SK-N-SH (cell line): Measurements from ENCODE around the gene PIP4K2A. TPM values are rescaled to one million over a fixed set of nuclear protein-coding genes. Genes with fewer than 3 reads are reported as not detected.

Experiments used
- CTCF ChIA-PET: fragments of 300-600, 350-600 bp; formaldehyde crosslinking; extraction: SDS; loops from one replicate; lab custom pipeline; 2021; lab: Yijun Ruan, JAX
- POLR2A ChIA-PET: fragments of 350-600 bp; sonication (Branson Sonifier 250); formaldehyde crosslinking; extraction: SDS; loops from one replicate; lab custom pipeline; 2020; ENCODE audit warnings: antibody characterized with exemption, inconsistent platforms; lab: Yijun Ruan, JAX
- DNase-seq: peaks from one replicate; pipeline ENCODE4 v3.0.0; 2012
- H2AFZ ChIP-seq: fragments of 200-600 bp; sonication (generic); 2 replicates; pipeline ENCODE4 v1.8.1; 2016; ENCODE audit warnings: antibody characterized with exemption, mild to moderate bottlenecking, low read depth
- H3F3A ChIP-seq: fragments of 200-600 bp; sonication (generic); replicated peaks from 2 replicates; pipeline ENCODE3; 2016; ENCODE audit warnings: antibody characterized with exemption, mild to moderate bottlenecking; ENCODE audit not compliant: insufficient read depth
- H3K27ac ChIP-seq, 2 experiments: fragments of 200-500 bp in 1 of 2; fragments of 200-600 bp in 1 of 2; sonication (Bioruptor generic) in 1 of 2; sonication (generic), shearing (Covaris generic) in 1 of 2; 2 replicates each; pipeline versions ENCODE4 v1.5.1 to v1.6.1; 2014 to 2016; ENCODE audit warnings: low read depth in 2 of 2, inconsistent platforms in 1 of 2, low read length in 1 of 2, mild to moderate bottlenecking in 1 of 2, mixed read lengths in 1 of 2
- H3K27me3 ChIP-seq: fragments of 200-600 bp; sonication (generic), shearing (Covaris generic); 2 replicates; pipeline ENCODE4 v1.6.1; 2016; ENCODE audit warnings: mixed run types; ENCODE audit not compliant: insufficient read depth
- H3K36me3 ChIP-seq, 2 experiments: fragments of 200-500 bp in 1 of 2; fragments of 200-600 bp in 1 of 2; sonication (Bioruptor generic) in 1 of 2; sonication (generic) in 1 of 2; replicated peaks in 1 of 2; 2 replicates each; pipeline versions ENCODE3 to v1.5.1; 2014 to 2016; ENCODE audit warnings: low read length in 1 of 2, mild to moderate bottlenecking in 1 of 2; ENCODE audit not compliant: insufficient read depth in 2 of 2, control insufficient read depth in 1 of 2
- H3K4me1 ChIP-seq, 2 experiments: fragments of 200-500 bp in 1 of 2; fragments of 200-600 bp in 1 of 2; sonication (Bioruptor generic) in 1 of 2; sonication (generic), shearing (Covaris generic) in 1 of 2; 2 replicates each; pipeline versions ENCODE4 v1.5.1 to v1.6.1; 2014 to 2016; ENCODE audit warnings: low read depth in 1 of 2, low read length in 1 of 2, mixed run types in 1 of 2; ENCODE audit not compliant: insufficient read depth in 2 of 2, control insufficient read depth in 1 of 2
- H3K4me2 ChIP-seq: fragments of 200-600 bp; sonication (generic), shearing (Covaris generic); 2 replicates; pipeline ENCODE4 v1.6.1; 2017; ENCODE audit warnings: mixed run types
- H3K4me3 ChIP-seq, 2 experiments: fragments of 200-500 bp in 1 of 2; fragments of 200-600 bp in 1 of 2; sonication (Bioruptor generic) in 1 of 2; sonication (generic), shearing (Covaris generic) in 1 of 2; 2 replicates each; pipeline versions ENCODE4 v1.5.1 to v1.8.1; 2014 to 2016; ENCODE audit warnings: low read depth in 2 of 2, inconsistent platforms in 1 of 2, low read length in 1 of 2, mild to moderate bottlenecking in 1 of 2, mixed read lengths in 1 of 2, moderate library complexity in 1 of 2
- H3K79me2 ChIP-seq: fragments of 200-600 bp; sonication (generic); 2 replicates; pipeline ENCODE4 v1.8.1; 2017; ENCODE audit warnings: mild to moderate bottlenecking; ENCODE audit not compliant: insufficient read depth
- H3K9ac ChIP-seq: fragments of 200-600 bp; sonication (generic); 2 replicates; pipeline ENCODE4 v1.6.1; 2017; ENCODE audit warnings: mixed run types
- H3K9me2 ChIP-seq: fragments of 200-600 bp; sonication (generic); 2 replicates; pipeline ENCODE4 v1.6.1; 2017; ENCODE audit warnings: mixed run types
- H3K9me3 ChIP-seq: fragments of 200-600 bp; sonication (generic); 2 replicates; pipeline ENCODE4 v1.6.1; 2017; ENCODE audit warnings: mixed run types, mild to moderate bottlenecking, moderate library complexity
- H4K20me1 ChIP-seq: fragments of 200-600 bp; sonication (generic); 2 replicates; pipeline ENCODE4 v1.6.1; 2017; ENCODE audit warnings: mild to moderate bottlenecking, mixed run types; ENCODE audit not compliant: insufficient read depth
- CHD2 ChIP-seq: fragments of 150-350 bp; IDR thresholded peaks from 2 replicates; pipeline ENCODE4 v1.6.1; 2018; ENCODE audit warnings: low read length; ENCODE audit not compliant: partially characterized antibody
- FOXJ3 ChIP-seq: sonication (generic); formaldehyde crosslinking; IDR thresholded peaks from 2 replicates; pipeline ENCODE4 v1.5.1; 2020; ENCODE audit warnings: mild to moderate bottlenecking, missing genetic modification reagents
- JUND ChIP-seq: IDR thresholded peaks from 2 replicates; pipeline ENCODE4 v1.4.0; 2012
- MAX ChIP-seq: IDR thresholded peaks from 2 replicates; pipeline ENCODE4 v1.4.0; 2012; ENCODE audit warnings: low read depth
- MXI1 ChIP-seq: IDR thresholded peaks from 2 replicates; pipeline ENCODE4 v1.6.1; 2012; ENCODE audit warnings: mild to moderate bottlenecking, low read depth, low read length, improper control_type of control experiment
- NFIC ChIP-seq: IDR thresholded peaks from 2 replicates; pipeline ENCODE4 v1.4.0; 2012; ENCODE audit warnings: borderline replicate concordance
- NRF1 ChIP-seq: IDR thresholded peaks from 2 replicates; pipeline ENCODE4 v1.6.1; 2012; ENCODE audit warnings: low read depth, mild to moderate bottlenecking, low read length
- POLR2AphosphoS5 ChIP-seq: IDR thresholded peaks from 2 replicates; pipeline ENCODE4 v1.6.1; 2012; ENCODE audit warnings: low read depth, low read length
- RCOR1 ChIP-seq: fragments of 150-350 bp; IDR thresholded peaks from 2 replicates; pipeline ENCODE4 v1.6.1; 2017; ENCODE audit warnings: antibody characterized with exemption, low read length
- RFX5 ChIP-seq: IDR thresholded peaks from 2 replicates; pipeline ENCODE4 v1.6.1; 2012; ENCODE audit warnings: mild to moderate bottlenecking, improper control_type of control experiment, low read length
- SMC3 ChIP-seq: IDR thresholded peaks from 2 replicates; pipeline ENCODE4 v1.6.1; 2012; ENCODE audit warnings: low read depth, low read length, improper control_type of control experiment
- TAF1 ChIP-seq: IDR thresholded peaks from 2 replicates; pipeline ENCODE4 v1.6.1; 2012; ENCODE audit warnings: low read depth, mild to moderate bottlenecking, low read length, moderate library complexity, borderline replicate concordance
- USF1 ChIP-seq: IDR thresholded peaks from 2 replicates; pipeline ENCODE4 v1.4.0; 2012; ENCODE audit warnings: low read depth, borderline replicate concordance
- USF2 ChIP-seq: fragments of 150-350 bp; IDR thresholded peaks from 2 replicates; pipeline ENCODE4 v1.6.1; 2017; ENCODE audit warnings: antibody characterized with exemption, low read length, low read depth, borderline replicate concordance
- YY1 ChIP-seq: IDR thresholded peaks from 2 replicates; pipeline ENCODE4 v1.4.0; 2012; ENCODE audit warnings: low read depth, mild to moderate bottlenecking
- ZBTB33 ChIP-seq: IDR thresholded peaks from 2 replicates; pipeline ENCODE4 v1.4.0; 2012; ENCODE audit warnings: low read depth, borderline replicate concordance
- WGBS: methylation state at CpG from one replicate; pipeline ENCODE4 v1.1.6; 2017; ENCODE audit warnings: low lambda C conversion rate; 5-methylcytosine and 5-hydroxymethylcytosine counted together
- polyA plus RNA-seq, 3 experiments: library from polyadenylated mRNA; depleted of rRNA; stranded (reverse); fragments of >200 nt; gene quantifications; 2 replicates each; pipeline ENCODE4 v1.2.3, GENCODE V29; 2012

The PIP4K2A gene
- polyA plus RNA-seq, 1 of the 3 experiments (the other 2 are of a cell fraction), result 10.8 TPM

- TF ChIP-seq YY1 (no peak), ZBTB33 (no peak), NFIC (no peak), NRF1 (no peak), USF2 (no peak), RCOR1 (no peak)
Measured at GRCh38 chr10:22605168-22605567, 109.2 kb downstream of the PIP4K2A start (continued).

GRCh38 chr10:22604344-22605126, 109.8 kb downstream of the PIP4K2A start:
- TF ChIP-seq USF1, result no peak
- no peak for TF ChIP-seq RFX5
- TF ChIP-seq POLR2AphosphoS5, result no peak
- TF ChIP-seq FOXJ3, result no peak
- no peak for TF ChIP-seq TAF1
- no peak for TF ChIP-seq MXI1
- no peak for TF ChIP-seq MAX
- no peak for TF ChIP-seq JUND
- TF ChIP-seq CHD2, result no peak
- TF ChIP-seq ZBTB33, result no peak
- no peak for TF ChIP-seq YY1
- no peak for TF ChIP-seq SMC3
- CTCF ChIA-PET, result interaction anchor here (0.9 to 1.2 kb wide), 2 partner anchors 46 to 59 kb away, joined by 3 to 4 read pairs; no protein-coding TSS in a partner anchor
- 95% methylated on average over 15 of the region's 15 CpGs for WGBS

More at GRCh38 chr10:22604344-22605126, 109.8 kb downstream of the PIP4K2A start:
- no peak overlapping the region for H3K9ac ChIP-seq
- no peak overlapping the region for H3K4me3 ChIP-seq
- no peak for DNase-seq
- H3K79me2 ChIP-seq, result peaks cover 5% of the 10 kb centered on the region; the same call in 1 of the 2 replicates
- no peaks in the 10 kb centered on the region for H4K20me1 ChIP-seq
- POLR2A ChIA-PET, result no interaction called here
- H3K4me1 ChIP-seq, result peaks cover 2 to 18% of the 10 kb centered on the region in 2 experiments; a peak in 3 of 4 replicates
- H3K27ac ChIP-seq, result no peak overlapping the region
- peaks cover 2 to 11% of the 10 kb centered on the region in 2 experiments for H3K36me3 ChIP-seq
- no peaks in the 10 kb centered on the region for H3K27me3 ChIP-seq
- no peaks in the 10 kb centered on the region for H3K9me3 ChIP-seq
- H3K9me2 ChIP-seq, result no peaks in the 10 kb centered on the region
- H3F3A ChIP-seq, result peaks cover 7% of the 10 kb centered on the region
- no peak overlapping the region for H3K4me2 ChIP-seq
- no peak overlapping the region for H2AFZ ChIP-seq
